Vagina (tissue), 2 donors: ENCODE data around the gene POMGNT2.

Source experiments
- POLR2A ChIP-seq, 2 donors: fragments of 450-650 bp; IDR thresholded peaks; one replicate each; pipeline ENCODE4 v1.6.1; 2017; ENCODE audit warnings: antibody characterized with exemption in 2 of 2, mild to moderate bottlenecking in 2 of 2, moderate library complexity in 2 of 2
- TF ChIP-seq, protein P1 (sequence below), 3 experiments: fragments of 450-650 bp in 2 of 3; fragments of 200-600 bp in 1 of 3; sonication (generic) in 1 of 3; IDR thresholded peaks; one replicate each; pipeline ENCODE4 v1.5.1; 2017 to 2019; ENCODE audit warnings: antibody characterized with exemption in 3 of 3, mild to moderate bottlenecking in 2 of 3, moderate library complexity in 2 of 3

DNA sequence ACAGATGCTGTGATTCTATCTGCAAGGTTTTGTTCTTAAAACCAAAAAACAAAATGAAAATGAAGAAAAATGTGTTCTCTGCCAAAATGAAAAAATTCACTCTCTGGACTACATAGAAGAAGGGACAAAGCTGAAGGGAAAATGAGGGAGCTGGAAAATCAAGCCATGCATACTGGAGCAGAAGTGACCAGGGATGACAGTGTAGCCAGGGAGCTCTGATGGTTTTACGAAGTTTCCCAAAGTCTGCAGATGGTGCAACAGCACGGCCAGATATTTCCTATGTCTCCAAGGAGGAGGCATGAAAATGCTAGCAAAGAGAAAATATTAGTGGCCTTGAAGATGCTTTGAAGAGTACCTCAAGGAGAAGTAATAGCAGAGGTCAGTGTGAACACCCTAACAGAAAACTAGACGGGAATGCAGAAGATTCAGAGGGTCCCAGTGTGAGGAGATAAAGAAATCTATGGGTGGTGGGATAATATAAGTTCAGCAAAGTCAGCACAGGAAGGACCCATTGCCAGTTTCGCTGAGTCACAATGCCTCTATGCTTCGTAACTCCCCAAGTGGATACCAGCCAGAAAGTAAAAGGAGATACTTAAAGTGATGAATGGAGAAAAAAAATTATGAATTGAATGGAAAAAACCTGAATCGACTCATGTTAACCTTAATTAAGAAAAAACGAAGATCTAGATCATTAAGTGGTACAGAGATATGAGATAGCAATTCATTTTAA is 39.0 kb upstream of the POMGNT2 start:
- TF ChIP-seq, protein P1, sequence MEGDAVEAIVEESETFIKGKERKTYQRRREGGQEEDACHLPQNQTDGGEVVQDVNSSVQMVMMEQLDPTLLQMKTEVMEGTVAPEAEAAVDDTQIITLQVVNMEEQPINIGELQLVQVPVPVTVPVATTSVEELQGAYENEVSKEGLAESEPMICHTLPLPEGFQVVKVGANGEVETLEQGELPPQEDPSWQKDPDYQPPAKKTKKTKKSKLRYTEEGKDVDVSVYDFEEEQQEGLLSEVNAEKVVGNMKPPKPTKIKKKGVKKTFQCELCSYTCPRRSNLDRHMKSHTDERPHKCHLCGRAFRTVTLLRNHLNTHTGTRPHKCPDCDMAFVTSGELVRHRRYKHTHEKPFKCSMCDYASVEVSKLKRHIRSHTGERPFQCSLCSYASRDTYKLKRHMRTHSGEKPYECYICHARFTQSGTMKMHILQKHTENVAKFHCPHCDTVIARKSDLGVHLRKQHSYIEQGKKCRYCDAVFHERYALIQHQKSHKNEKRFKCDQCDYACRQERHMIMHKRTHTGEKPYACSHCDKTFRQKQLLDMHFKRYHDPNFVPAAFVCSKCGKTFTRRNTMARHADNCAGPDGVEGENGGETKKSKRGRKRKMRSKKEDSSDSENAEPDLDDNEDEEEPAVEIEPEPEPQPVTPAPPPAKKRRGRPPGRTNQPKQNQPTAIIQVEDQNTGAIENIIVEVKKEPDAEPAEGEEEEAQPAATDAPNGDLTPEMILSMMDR (IDR thresholded peaks at IDR 0.05), result no peak
- no peak for TF ChIP-seq POLR2A (IDR thresholded peaks at IDR 0.05)
